AG09309 (cell line): ENCODE data around the gene RAB40B.

ENCODE experiments used
- DNase-seq: peaks from one replicate; pipeline ENCODE4 v3.0.0-alpha.2; 2010; ENCODE audit warnings: low read depth
- H3K4me3 ChIP-seq: 2 replicates; pipeline ENCODE4 v1.5.1; 2011; ENCODE audit warnings: mild to moderate bottlenecking, low read depth, low read length, moderate library complexity; ENCODE audit not compliant: control insufficient read depth
- TF ChIP-seq, protein P1 (sequence below): IDR thresholded peaks from 2 replicates; pipeline ENCODE4 v1.5.1; 2011; ENCODE audit warnings: mild to moderate bottlenecking, low read depth, low read length, inconsistent platforms; ENCODE audit not compliant: insufficient read depth, control insufficient read depth; ENCODE audit errors: missing control alignments

Gene RAB40B

DNA sequence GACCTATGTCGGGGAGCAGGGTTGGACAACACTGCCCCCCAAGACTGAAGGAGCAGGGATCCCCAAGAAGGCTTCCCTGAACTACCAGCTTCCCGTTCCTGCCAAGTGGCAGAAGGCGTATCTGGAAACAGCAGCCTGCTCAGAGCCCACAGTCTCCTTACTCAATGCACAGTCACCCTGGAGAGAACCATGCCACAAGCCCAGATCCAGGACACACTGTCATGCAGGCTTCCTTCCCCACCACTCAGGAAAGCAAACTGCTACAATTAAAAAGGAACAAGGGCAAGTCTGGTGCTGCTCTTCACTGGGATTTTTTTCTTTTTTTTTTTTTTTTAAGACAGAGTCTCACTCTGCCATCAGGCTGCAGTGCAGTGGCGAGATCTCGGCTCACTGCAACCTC lies 58.5 kb downstream of the RAB40B start:
- DNase-seq, result no peak
- TF ChIP-seq, protein P1, sequence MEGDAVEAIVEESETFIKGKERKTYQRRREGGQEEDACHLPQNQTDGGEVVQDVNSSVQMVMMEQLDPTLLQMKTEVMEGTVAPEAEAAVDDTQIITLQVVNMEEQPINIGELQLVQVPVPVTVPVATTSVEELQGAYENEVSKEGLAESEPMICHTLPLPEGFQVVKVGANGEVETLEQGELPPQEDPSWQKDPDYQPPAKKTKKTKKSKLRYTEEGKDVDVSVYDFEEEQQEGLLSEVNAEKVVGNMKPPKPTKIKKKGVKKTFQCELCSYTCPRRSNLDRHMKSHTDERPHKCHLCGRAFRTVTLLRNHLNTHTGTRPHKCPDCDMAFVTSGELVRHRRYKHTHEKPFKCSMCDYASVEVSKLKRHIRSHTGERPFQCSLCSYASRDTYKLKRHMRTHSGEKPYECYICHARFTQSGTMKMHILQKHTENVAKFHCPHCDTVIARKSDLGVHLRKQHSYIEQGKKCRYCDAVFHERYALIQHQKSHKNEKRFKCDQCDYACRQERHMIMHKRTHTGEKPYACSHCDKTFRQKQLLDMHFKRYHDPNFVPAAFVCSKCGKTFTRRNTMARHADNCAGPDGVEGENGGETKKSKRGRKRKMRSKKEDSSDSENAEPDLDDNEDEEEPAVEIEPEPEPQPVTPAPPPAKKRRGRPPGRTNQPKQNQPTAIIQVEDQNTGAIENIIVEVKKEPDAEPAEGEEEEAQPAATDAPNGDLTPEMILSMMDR, result no peak
- H3K4me3 ChIP-seq, result no peak overlapping the region

DNA sequence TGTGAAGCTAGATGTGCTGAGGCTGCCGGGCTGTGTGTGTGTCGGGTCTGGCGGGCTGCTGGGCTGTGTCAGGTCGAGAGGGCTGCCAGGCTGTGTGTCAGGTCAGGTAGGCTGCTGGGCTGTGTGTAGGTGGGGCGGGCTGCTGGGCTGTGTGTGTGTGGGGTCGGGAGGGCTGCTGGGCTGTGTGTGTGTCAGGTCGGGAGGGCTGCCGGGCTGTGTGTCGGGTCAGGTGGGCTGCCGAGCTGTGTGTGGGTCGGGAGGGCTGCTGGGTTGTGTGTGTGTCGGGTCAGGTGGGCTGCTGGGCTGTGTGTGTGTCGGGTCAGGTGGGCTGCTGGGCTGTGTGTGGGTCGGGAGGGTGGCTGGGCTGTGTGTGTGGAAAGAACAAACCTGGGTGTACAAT lies 58.9 kb downstream of the RAB40B start:
- H3K4me3 ChIP-seq, result no peak overlapping the region
- DNase-seq, result no peak
- TF ChIP-seq, protein P1, result no peak

DNA sequence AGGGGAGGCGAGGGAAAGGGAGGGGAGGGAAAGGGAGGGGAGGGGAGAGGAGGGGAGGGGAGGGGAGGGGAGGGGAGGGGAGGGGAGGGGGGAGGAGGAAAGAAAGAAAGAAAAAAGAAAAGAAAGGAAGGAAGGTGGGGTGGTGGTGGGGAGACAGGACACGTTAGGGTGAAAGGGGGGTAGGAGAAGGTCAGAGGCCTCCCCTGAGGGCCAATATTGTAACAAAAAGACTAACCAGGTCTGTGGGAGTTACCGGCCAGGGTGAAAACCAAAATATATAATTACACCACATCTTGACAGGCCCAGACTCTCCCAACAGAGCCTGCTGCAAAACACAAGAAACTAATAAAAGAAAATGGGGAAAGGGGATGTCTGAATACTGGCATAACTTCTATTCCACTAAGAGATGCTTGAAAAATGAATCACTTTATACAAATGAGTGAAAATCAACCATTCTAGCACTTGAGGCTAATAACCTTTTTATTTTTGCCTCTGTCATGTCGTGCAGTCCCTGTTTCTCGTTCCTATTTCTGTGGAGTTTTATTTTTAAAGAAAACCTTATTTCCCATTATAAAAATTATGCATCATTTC lies 60.2 kb downstream of the RAB40B start:
- no peak for DNase-seq
- TF ChIP-seq, protein P1, result no peak
- H3K4me3 ChIP-seq, result no peak overlapping the region

DNA sequence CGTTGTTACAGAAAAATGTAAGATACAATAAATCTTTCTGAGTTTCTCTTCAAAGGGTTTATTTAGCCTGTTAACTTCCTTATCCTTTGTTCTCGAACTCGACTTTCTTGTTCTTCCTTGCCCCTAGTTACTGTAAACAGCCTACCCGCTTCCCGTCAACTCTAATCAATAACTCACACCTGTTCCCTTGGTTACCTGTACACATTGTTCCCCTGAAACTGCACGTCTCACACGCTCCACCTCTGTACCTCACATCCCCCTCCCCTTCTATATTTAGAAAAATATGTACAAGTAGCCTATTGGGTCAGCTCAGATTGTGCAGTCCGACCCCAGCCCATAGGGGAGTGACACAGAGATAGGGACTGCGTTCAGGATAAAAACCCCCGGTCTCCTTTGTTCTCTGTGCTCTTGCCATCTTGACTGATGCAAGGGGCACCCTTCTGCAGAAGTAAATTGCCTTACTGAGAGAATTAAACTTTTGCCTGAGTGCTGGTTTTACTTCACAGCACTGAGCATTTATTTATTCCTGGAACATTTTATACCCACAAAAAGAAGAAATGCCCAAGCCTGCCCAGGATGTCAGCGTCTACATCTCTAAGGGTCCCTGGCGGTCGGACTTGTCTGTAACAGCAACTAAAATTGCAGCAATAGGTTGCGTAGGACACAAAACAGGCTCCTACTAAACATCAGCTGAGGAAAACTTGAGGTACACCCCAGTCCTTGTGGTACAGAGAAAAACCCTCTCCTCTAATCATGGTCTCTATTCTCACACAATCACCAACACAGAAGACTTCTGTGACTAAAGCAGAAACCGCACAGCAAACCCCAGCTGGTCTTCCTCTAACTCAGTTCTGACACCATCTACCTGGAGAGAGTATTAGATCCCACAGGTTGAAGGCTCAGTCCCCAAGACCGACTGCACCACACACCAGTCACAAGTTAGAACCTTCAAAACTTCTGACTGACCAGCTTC lies 61.6 kb downstream of the RAB40B start:
- TF ChIP-seq, protein P1, result no peak
- H3K4me3 ChIP-seq, result no peak overlapping the region
- DNase-seq, result no peak

DNA sequence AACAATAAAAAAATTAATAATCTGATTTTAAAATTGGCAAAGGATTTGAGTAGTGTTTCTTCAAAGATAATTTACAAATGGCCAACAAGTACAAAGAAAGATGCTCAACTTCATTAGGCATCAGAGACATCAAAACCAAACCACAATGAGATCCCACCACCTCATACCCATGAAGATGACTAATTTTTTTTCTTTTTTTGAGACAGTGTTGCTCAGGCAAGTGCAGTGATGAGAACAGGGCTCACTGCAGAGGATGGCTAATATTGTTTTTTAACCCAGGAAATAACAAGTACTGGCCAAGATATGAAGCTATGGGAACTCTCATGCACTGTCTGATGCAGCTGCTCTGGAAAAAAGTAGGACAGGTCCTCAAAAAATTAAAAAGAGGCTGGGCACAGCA lies 65.2 kb downstream of the RAB40B start:
- TF ChIP-seq, protein P1, result no peak

DNA sequence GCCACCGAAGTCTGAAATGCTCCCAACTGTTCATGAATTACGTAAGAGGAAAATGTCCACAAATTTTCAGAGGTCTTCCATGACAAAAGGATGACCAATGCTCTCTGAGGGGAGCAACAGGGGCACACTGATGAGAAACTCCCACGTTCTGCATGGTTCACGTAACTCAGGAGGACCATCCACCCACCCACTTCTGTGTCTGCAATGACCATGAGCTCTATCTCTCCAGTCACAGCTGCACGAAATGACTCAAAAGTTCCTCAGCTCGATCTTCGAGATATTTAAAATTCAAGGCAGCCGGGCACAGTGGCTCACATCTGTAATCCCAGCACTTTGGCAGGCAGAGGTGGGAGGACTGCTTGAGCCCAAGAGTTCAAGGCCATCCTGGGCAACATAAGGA lies 66.0 kb downstream of the RAB40B start:
- TF ChIP-seq, protein P1, result no peak
- no peak overlapping the region for H3K4me3 ChIP-seq
- DNase-seq, result no peak

More for the DNA sequence above, 65.2 kb downstream of the RAB40B start:
- DNase-seq, result no peak
- no peak overlapping the region for H3K4me3 ChIP-seq
